SH-SY5Y (cell line): Measurements from ENCODE around the gene RAG1.

Experiments used
- GATA2 ChIP-seq: IDR thresholded peaks from 2 replicates; pipeline ENCODE4 v1.6.1; 2011; ENCODE audit warnings: mild to moderate bottlenecking, low read depth, low read length
- GATA3 ChIP-seq: IDR thresholded peaks from 2 replicates; pipeline ENCODE4 v1.6.1; 2011; ENCODE audit warnings: low read depth, mild to moderate bottlenecking, low read length, moderate library complexity

DNA sequence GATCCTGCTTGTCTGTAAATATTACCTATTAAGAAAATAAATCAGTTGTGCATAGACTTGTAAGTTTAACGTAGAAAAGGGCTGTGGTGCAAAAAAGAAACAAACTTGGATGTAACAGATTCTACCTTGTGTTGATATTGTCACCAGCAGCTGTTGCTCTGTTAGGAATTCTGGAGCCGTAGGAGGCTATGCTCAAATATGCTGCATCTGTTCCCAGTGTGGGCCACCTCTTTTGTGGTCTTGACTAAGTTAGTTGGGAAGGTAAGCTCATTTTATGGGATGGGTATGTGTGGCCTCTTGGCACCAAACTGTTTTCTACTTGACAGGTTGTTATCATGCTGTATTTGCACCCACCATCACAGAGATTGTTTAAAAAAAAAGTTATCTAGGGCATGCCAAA, 59.7 kb downstream of the RAG1 start:
- TF ChIP-seq GATA3 (no peak), GATA2 (no peak)
